Choroid plexus epithelial cell (primary cell): ENCODE measurements around the gene TCEA3.

Experiments used
- DNase-seq: peaks from one replicate; pipeline ENCODE4 v3.0.0-alpha.2; 2010; ENCODE audit warnings: low read depth
- H3K4me3 ChIP-seq: 2 replicates; pipeline ENCODE4 v1.5.1; 2011; ENCODE audit warnings: low read depth, mild to moderate bottlenecking, control low read depth, low read length, moderate library complexity
- CTCF ChIP-seq: conservative IDR thresholded peaks from 2 replicates; pipeline ENCODE4 v1.5.1; 2011; ENCODE audit warnings: low read depth, mild to moderate bottlenecking, control low read depth, inconsistent platforms, low read length, moderate library complexity

The TCEA3 gene

GRCh38 chr1:23394684-23395083 lies 29.9 kb downstream of the TCEA3 start:
- peak; percentile 82 for DNase-seq
- no peak overlapping the region for H3K4me3 ChIP-seq
- TF ChIP-seq CTCF, result peak; percentile 33

- peak; percentile 8 for TF ChIP-seq CTCF
- DNase-seq, result peak; percentile 95
- no peak overlapping the region for H3K4me3 ChIP-seq
These were observed 30.4 kb downstream of the TCEA3 start for GRCh38 chr1:23394181-23394580.

- TF ChIP-seq CTCF, result no peak
- H3K4me3 ChIP-seq, result peak overlapping the region; percentile 6
- peak; percentile 94 for DNase-seq
These were observed 30.8 kb downstream of the TCEA3 start for GRCh38 chr1:23393706-23394105.

GRCh38 chr1:23392125-23392855 lies 32.3 kb downstream of the TCEA3 start:
- DNase-seq, result no peak
- H3K4me3 ChIP-seq, result no peak overlapping the region
- TF ChIP-seq CTCF, result no peak

GRCh38 chr1:23389837-23390321 lies 34.7 kb downstream of the TCEA3 start:
- DNase-seq, result no peak
- no peak for TF ChIP-seq CTCF
- H3K4me3 ChIP-seq, result no peak overlapping the region

- H3K4me3 ChIP-seq, result no peak overlapping the region
- TF ChIP-seq CTCF, result no peak
- DNase-seq, result no peak
These were observed 37.1 kb downstream of the TCEA3 start for GRCh38 chr1:23387494-23387893.

GRCh38 chr1:23385119-23385621 lies 39.4 kb downstream of the TCEA3 start:
- no peak for DNase-seq
- TF ChIP-seq CTCF, result no peak
- H3K4me3 ChIP-seq, result no peak overlapping the region
